Endothelial cell (in vitro differentiated cells): Measurements from ENCODE around the gene MAP3K5. TPM values are rescaled to one million over a fixed set of nuclear protein-coding genes. Genes with fewer than 3 reads are reported as not detected.

Experiments used
- DNase-seq: peaks from one replicate; pipeline ENCODE4 v3.0.0; 2021; ENCODE audit warnings: low spot score
- H3K27ac Mint-ChIP-seq: one replicate; pipeline ENCODE4 v1.8.0; 2021; ENCODE audit warnings: mixed read lengths, inconsistent platforms; ENCODE audit not compliant: unreplicated experiment
- H3K27me3 Mint-ChIP-seq: one replicate; pipeline ENCODE4 v1.8.0; 2021; ENCODE audit warnings: mild to moderate bottlenecking, moderate library complexity, mixed read lengths, inconsistent platforms; ENCODE audit not compliant: unreplicated experiment
- H3K36me3 Mint-ChIP-seq: one replicate; pipeline ENCODE4 v1.8.0; 2021; ENCODE audit warnings: mild to moderate bottlenecking, low read depth, mixed read lengths, inconsistent platforms; ENCODE audit not compliant: unreplicated experiment
- H3K4me1 Mint-ChIP-seq: one replicate; pipeline ENCODE4 v1.8.0; 2021; ENCODE audit warnings: mild to moderate bottlenecking, mixed read lengths, inconsistent platforms; ENCODE audit not compliant: unreplicated experiment
- H3K4me3 Mint-ChIP-seq: one replicate; pipeline ENCODE4 v1.8.0; 2021; ENCODE audit warnings: mild to moderate bottlenecking, mixed read lengths, inconsistent platforms; ENCODE audit not compliant: unreplicated experiment
- H3K9me3 Mint-ChIP-seq: one replicate; pipeline ENCODE4 v1.8.0; 2021; ENCODE audit warnings: mixed read lengths, inconsistent platforms; ENCODE audit not compliant: unreplicated experiment
- total RNA-seq: library from RNA; stranded (reverse); fragmentation: NEBNext Ultra II Directional; extraction: Animal tissue kit (Norgen Biotek cat#: 25700); gene quantifications from one replicate; pipeline ENCODE4 v1.2.1, GENCODE V29; 2021; ENCODE audit not compliant: unreplicated experiment
- TF ChIP-seq, protein P1 (sequence below): fragments of 200-600 bp; sonication (generic); IDR thresholded peaks from one replicate; pipeline ENCODE4 v1.5.0; 2021; ENCODE audit warnings: antibody characterized with exemption; ENCODE audit not compliant: unreplicated experiment

MAP3K5 gene
- total RNA-seq, 1 donor from 2014 or later, result 0.33 TPM

- H3K9me3 Mint-ChIP-seq, result no peaks in the 10 kb centered on the region
- DNase-seq, result no peak
- no peak overlapping the region for H3K27ac Mint-ChIP-seq
- no peaks in the 10 kb centered on the region for H3K4me1 Mint-ChIP-seq
- H3K27me3 Mint-ChIP-seq, result peaks cover 2% of the 10 kb centered on the region
- no peak overlapping the region for H3K4me3 Mint-ChIP-seq
- H3K36me3 Mint-ChIP-seq, result no peaks in the 10 kb centered on the region
- TF ChIP-seq, protein P1, sequence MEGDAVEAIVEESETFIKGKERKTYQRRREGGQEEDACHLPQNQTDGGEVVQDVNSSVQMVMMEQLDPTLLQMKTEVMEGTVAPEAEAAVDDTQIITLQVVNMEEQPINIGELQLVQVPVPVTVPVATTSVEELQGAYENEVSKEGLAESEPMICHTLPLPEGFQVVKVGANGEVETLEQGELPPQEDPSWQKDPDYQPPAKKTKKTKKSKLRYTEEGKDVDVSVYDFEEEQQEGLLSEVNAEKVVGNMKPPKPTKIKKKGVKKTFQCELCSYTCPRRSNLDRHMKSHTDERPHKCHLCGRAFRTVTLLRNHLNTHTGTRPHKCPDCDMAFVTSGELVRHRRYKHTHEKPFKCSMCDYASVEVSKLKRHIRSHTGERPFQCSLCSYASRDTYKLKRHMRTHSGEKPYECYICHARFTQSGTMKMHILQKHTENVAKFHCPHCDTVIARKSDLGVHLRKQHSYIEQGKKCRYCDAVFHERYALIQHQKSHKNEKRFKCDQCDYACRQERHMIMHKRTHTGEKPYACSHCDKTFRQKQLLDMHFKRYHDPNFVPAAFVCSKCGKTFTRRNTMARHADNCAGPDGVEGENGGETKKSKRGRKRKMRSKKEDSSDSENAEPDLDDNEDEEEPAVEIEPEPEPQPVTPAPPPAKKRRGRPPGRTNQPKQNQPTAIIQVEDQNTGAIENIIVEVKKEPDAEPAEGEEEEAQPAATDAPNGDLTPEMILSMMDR, result no peak
These were observed 5.8 kb upstream of the MAP3K5 start for GRCh38 chr6:136798044-136798443.

- TF ChIP-seq, protein P1, result no peak
- Mint-ChIP-seq H3K27ac (no peak overlapping the region), H3K4me3 (no peak overlapping the region), H3K9me3 (no peaks in the 10 kb centered on the region), H3K27me3 (peaks cover 6% of the 10 kb centered on the region), H3K36me3 (peaks cover 3% of the 10 kb centered on the region), H3K4me1 (peaks cover 4% of the 10 kb centered on the region)
- DNase-seq, result no peak
These were observed 3.7 kb upstream of the MAP3K5 start for GRCh38 chr6:136795996-136796395.

DNA sequence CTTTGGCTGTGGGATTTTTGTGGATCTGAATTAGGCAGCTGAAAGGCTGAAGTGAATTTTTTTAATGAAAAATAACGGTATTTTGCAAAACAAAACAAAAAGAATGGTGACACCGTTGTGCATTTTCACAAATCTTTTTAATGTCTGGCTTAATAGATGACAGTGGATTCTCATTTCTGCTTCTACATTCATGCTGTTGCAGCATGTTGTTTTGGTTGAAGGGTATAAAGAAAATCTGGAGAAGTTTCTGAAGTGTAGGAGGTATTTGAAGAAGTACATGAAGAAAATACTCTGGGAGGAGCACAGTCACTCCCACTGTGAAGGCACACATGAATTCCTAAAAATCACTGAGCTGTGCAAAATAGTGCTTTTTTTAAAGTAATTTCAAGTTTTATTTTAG, 3.1 kb upstream of the MAP3K5 start:
- H3K27me3 Mint-ChIP-seq, result peaks cover 7% of the 10 kb centered on the region
- H3K4me1 Mint-ChIP-seq, result peaks cover 4% of the 10 kb centered on the region
- no peaks in the 10 kb centered on the region for H3K9me3 Mint-ChIP-seq
- H3K4me3 Mint-ChIP-seq, result no peak overlapping the region
- peaks cover 3% of the 10 kb centered on the region for H3K36me3 Mint-ChIP-seq
- DNase-seq, result no peak
- TF ChIP-seq, protein P1, result no peak
- H3K27ac Mint-ChIP-seq, result no peak overlapping the region

DNA sequence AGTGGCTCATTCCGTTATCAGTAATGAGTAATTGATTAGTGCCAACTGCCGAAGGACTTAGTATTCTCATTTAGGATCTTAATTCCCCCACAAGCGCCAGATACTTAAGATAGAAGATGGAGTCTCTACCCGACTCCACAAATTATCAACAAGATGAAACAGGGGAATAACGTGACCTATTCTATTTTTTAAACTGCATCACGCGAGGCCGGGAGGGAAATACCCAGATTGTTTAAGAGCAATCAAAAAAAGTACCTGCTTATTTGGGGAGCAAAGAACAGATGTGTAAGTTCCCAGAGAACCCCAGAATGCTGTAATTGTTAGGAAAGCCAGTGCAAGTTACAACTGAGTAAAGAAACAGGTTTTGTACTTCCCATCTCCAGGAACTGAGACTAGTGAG, 1.1 kb upstream of the MAP3K5 start:
- DNase-seq, result no peak
- peaks cover 4% of the 10 kb centered on the region for H3K4me1 Mint-ChIP-seq
- H3K9me3 Mint-ChIP-seq, result no peaks in the 10 kb centered on the region
- peak overlapping the region; percentile 74 for H3K4me3 Mint-ChIP-seq
- peaks cover 7% of the 10 kb centered on the region for H3K27me3 Mint-ChIP-seq
- peaks cover 3% of the 10 kb centered on the region for H3K36me3 Mint-ChIP-seq
- H3K27ac Mint-ChIP-seq, result no peak overlapping the region
- TF ChIP-seq, protein P1, result no peak

DNA sequence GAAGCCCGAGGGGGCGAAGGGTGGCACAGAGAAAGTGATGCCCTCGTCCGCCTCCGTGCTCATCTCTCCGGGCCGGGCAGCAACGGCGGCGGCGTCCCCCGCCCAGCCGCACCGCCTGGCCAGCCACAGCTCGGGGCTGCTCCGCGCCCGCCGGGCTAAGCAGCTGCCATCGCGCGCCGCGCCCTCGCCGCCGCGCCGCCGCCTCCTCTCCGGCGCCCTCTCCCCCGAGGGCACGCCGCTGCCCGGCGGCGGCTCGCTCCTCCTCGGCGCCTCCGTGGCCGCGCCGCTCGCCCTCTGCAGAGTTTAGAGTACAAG, 225 bp downstream of the MAP3K5 start:
- DNase-seq, result peak; percentile 51
- TF ChIP-seq, protein P1, result no peak
- H3K27ac Mint-ChIP-seq, result no peak overlapping the region
- H3K9me3 Mint-ChIP-seq, result no peaks in the 10 kb centered on the region
- H3K4me3 Mint-ChIP-seq, result no peak overlapping the region
- H3K36me3 Mint-ChIP-seq, result peaks cover 3% of the 10 kb centered on the region
- H3K27me3 Mint-ChIP-seq, result peaks cover 7% of the 10 kb centered on the region
- H3K4me1 Mint-ChIP-seq, result peaks cover 4% of the 10 kb centered on the region
